SK-N-MC (cell line): Measurements from ENCODE around the gene POLR2B.

Experiments used
- EZH2 ChIP-seq: fragments of 200-600 bp; sonication (generic); IDR thresholded peaks from one replicate; pipeline ENCODE4 v1.6.1; 2017; ENCODE audit warnings: antibody characterized with exemption
- POLR2AphosphoS5 ChIP-seq: IDR thresholded peaks from 2 replicates; pipeline ENCODE4 v1.6.1; 2012; ENCODE audit warnings: mild to moderate bottlenecking, low read depth, low read length, borderline replicate concordance

GRCh38 chr4:57078685-57079521 lies 100.2 kb downstream of the POLR2B start:
- TF ChIP-seq POLR2AphosphoS5 (no peak), EZH2 (no peak)
